HepG2 (cell line): ENCODE measurements around the gene STARD6. TPM values are rescaled to one million over a fixed set of nuclear protein-coding genes. Genes with fewer than 3 reads are reported as not detected.

Experiments
- ETS1 ChIP-seq: sonication (generic); formaldehyde crosslinking; IDR thresholded peaks from 2 replicates; pipeline ENCODE4 v1.4.0; 2020; ENCODE audit warnings: missing genetic modification reagents
- HDAC6 ChIP-seq: fragments of 200-600 bp; sonication (generic); IDR thresholded peaks from 2 replicates; pipeline ENCODE4 v1.7.0; 2017; ENCODE audit warnings: mild to moderate bottlenecking, antibody characterized with exemption, low read length, low read depth
- HMGA1 ChIP-seq: sonication (generic); formaldehyde crosslinking; conservative IDR thresholded peaks from 2 replicates; pipeline ENCODE4 v1.4.0; 2020; ENCODE audit warnings: missing genetic modification reagents
- HNF1B ChIP-seq: sonication (generic); formaldehyde crosslinking; IDR thresholded peaks from 2 replicates; pipeline ENCODE4 v1.5.1; 2020; ENCODE audit warnings: mild to moderate bottlenecking, moderate library complexity, missing genetic modification reagents
- HOMEZ ChIP-seq: IDR thresholded peaks from 2 replicates; pipeline ENCODE4 v1.6.1; 2016; ENCODE audit warnings: low read depth
- KAT7 ChIP-seq: IDR thresholded peaks from 2 replicates; pipeline ENCODE4 v1.6.1; 2018; ENCODE audit warnings: borderline replicate concordance, missing compliant biosample characterization
- NFE2L2 ChIP-seq: fragments of 150-350 bp; IDR thresholded peaks from 2 replicates; pipeline ENCODE4 v1.6.1; 2014; ENCODE audit warnings: low read length
- NRL ChIP-seq: sonication (generic); formaldehyde crosslinking; IDR thresholded peaks from 2 replicates; pipeline ENCODE4 v1.5.0; 2020; ENCODE audit warnings: missing genetic modification reagents, mild to moderate bottlenecking, moderate library complexity, borderline replicate concordance
- RBM22 ChIP-seq: fragments of 200-400 bp; formaldehyde crosslinking; optimal IDR thresholded peaks from 2 replicates; pipeline ENCODE3; 2017; ENCODE audit warnings: mild to moderate bottlenecking, low read length, moderate library complexity
- RCOR2 ChIP-seq: IDR thresholded peaks from 2 replicates; pipeline ENCODE4 v1.6.1; 2016; ENCODE audit warnings: missing biosample characterization, missing genetic modification reagents
- SIN3A ChIP-seq: IDR thresholded peaks from 2 replicates; pipeline ENCODE4 v1.6.1; 2011; ENCODE audit warnings: low read depth, mild to moderate bottlenecking, control low read depth, low read length, borderline replicate concordance
- SP4 ChIP-seq: sonication (generic); formaldehyde crosslinking; IDR thresholded peaks from 2 replicates; pipeline ENCODE4 v1.8.1; 2023; ENCODE audit warnings: mild to moderate bottlenecking, missing genetic modification reagents
- TEAD2 ChIP-seq: sonication (generic); formaldehyde crosslinking; IDR thresholded peaks from 2 replicates; pipeline ENCODE4 v1.9.0; 2021; ENCODE audit warnings: missing genetic modification reagents
- TIGD3 ChIP-seq: sonication (generic); formaldehyde crosslinking; IDR thresholded peaks from 2 replicates; pipeline ENCODE4 v1.5.1; 2020; ENCODE audit warnings: mild to moderate bottlenecking, missing genetic modification reagents, borderline replicate concordance
- TOPORS ChIP-seq: sonication (generic); formaldehyde crosslinking; IDR thresholded peaks from 2 replicates; pipeline ENCODE4 v1.8.0; 2023; ENCODE audit warnings: mild to moderate bottlenecking, missing genetic modification reagents
- USF2 ChIP-seq, 2 experiments: sonication (generic) in 1 of 2; formaldehyde crosslinking in 1 of 2; IDR thresholded peaks; 2 replicates each; pipeline versions ENCODE4 v1.5.1 to v1.6.1; 2011 to 2020; ENCODE audit warnings: borderline replicate concordance in 1 of 2, low read depth in 1 of 2, low read length in 1 of 2, mild to moderate bottlenecking in 1 of 2, missing genetic modification reagents in 1 of 2, moderate library complexity in 1 of 2
- YEATS4 ChIP-seq: sonication (generic); formaldehyde crosslinking; IDR thresholded peaks from 2 replicates; pipeline ENCODE4 v1.4.0; 2020; ENCODE audit warnings: missing genetic modification reagents, borderline replicate concordance
- ZNF550 ChIP-seq: sonication (generic); formaldehyde crosslinking; IDR thresholded peaks from 2 replicates; pipeline ENCODE4 v1.4.0; 2020; ENCODE audit warnings: mild to moderate bottlenecking, missing genetic modification reagents, borderline replicate concordance
- ZNF782 ChIP-seq: sonication (generic); formaldehyde crosslinking; IDR thresholded peaks from 2 replicates; pipeline ENCODE4 v1.4.0; 2020; ENCODE audit warnings: missing genetic modification reagents, mild to moderate bottlenecking, borderline replicate concordance
- polyA plus RNA-seq, 8 experiments: library from polyadenylated mRNA; depleted of rRNA in 3 of 8; stranded (reverse) in 7 of 8; unstranded in 1 of 8; fragments of >200 nt; fragmentation: Illumina TruSeq in 4 of 8; extraction: Trizol in 4 of 8; gene quantifications; 2 replicates each; pipeline versions ENCODE4 v1.2.1 to v1.2.3, GENCODE V29; 2011 to 2016; ENCODE audit warnings: low read depth in 4 of 8, missing spikeins in 1 of 8, mixed read lengths in 1 of 8; ENCODE audit not compliant: insufficient read depth in 1 of 8
- total RNA-seq, 5 experiments: library from RNA; depleted of rRNA; stranded (reverse); fragments of >200 nt; fragmentation: Illumina TruSeq; extraction: Trizol; gene quantifications; 2 replicates each; pipeline ENCODE4 v1.2.3, GENCODE V29; 2016; ENCODE audit warnings: low read depth in 1 of 5

STARD6 gene
- total and polyA plus RNA-seq, 2 of the 13 experiments (the other 11 are each of a cell fraction or from before 2014, with no cell fraction given) = not detected

- TF ChIP-seq ETS1 (no peak), TOPORS (CRISPR knock-in tag) (0 out of 2 replicates have a peak, but pooled peaks have one; percentile 61), HOMEZ (CRISPR knock-in tag) (0 out of 2 replicates have a peak, but pooled peaks have one; percentile 31), USF2 (IDR thresholded peaks at IDR 0.05; ENCODE audit: low read depth, low read length) (no peak), USF2 (CRISPR knock-in tag; IDR thresholded peaks at IDR 0.05; ENCODE audit: borderline replicate concordance) (no peak), RBM22 (no peak), NRL (no peak), TEAD2 (CRISPR knock-in tag) (no peak), TIGD3 (CRISPR knock-in tag) (no peak), ZNF550 (no peak), YEATS4 (CRISPR knock-in tag) (peak; percentile 66), SP4 (CRISPR knock-in tag) (no peak), NFE2L2 (no peak), ZNF782 (CRISPR knock-in tag) (peak; percentile 58; the same call in 1 of the 2 replicates), RCOR2 (no peak), HDAC6 (no peak), SIN3A (peak; percentile 81; the same call in 1 of the 2 replicates), KAT7 (CRISPR knock-in tag) (peak; percentile 84), HNF1B (CRISPR knock-in tag) (no peak; the same call in 1 of the 2 replicates), HMGA1 (CRISPR knock-in tag) (no peak)
Measured at GRCh38 chr18:54357660-54358494, at the start of gene STARD6, which contains the start of gene C18orf54 (continued).
